K562 (cell line): ENCODE data around the gene SEC22A.

ENCODE experiments used
- EZH2 ChIP-seq: IDR thresholded peaks from 2 replicates; pipeline ENCODE4 v1.6.1; 2012; ENCODE audit warnings: low read depth, mild to moderate bottlenecking, inconsistent platforms, low read length, borderline replicate concordance
- JUNB ChIP-seq: fragments of 450-650 bp; formaldehyde crosslinking; conservative IDR thresholded peaks from 2 replicates; pipeline ENCODE4 v1.4.0; 2020; ENCODE audit warnings: mild to moderate bottlenecking
- KDM1A ChIP-seq, 2 experiments: fragments of 450-650 bp; IDR thresholded peaks; 2 replicates each; pipeline ENCODE4 v1.6.1; 2016; ENCODE audit warnings: mild to moderate bottlenecking in 2 of 2
- POLR2A ChIP-seq: fragments of 450-650 bp; conservative IDR thresholded peaks from 2 replicates; pipeline ENCODE4 v1.6.1; 2016
- SP2 ChIP-seq: IDR thresholded peaks from 2 replicates; pipeline ENCODE4 v1.6.1; 2011; ENCODE audit warnings: mild to moderate bottlenecking, low read depth, low read length, moderate library complexity; ENCODE audit not compliant: poor library complexity, severe bottlenecking; ENCODE audit errors: extremely low read depth
- ZNF830 ChIP-seq: fragments of 250-450 bp; sonication (Bioruptor Pico); IDR thresholded peaks from 2 replicates; pipeline ENCODE4 v1.5.0; 2021; ENCODE audit warnings: mild to moderate bottlenecking
- TF ChIP-seq, protein P1 (sequence below), 3 experiments: IDR thresholded peaks in 2 of 3; conservative IDR thresholded peaks in 1 of 3; 2 replicates each; pipeline ENCODE4 v1.5.1; 2011 to 2012; ENCODE audit warnings: low read length in 3 of 3, mild to moderate bottlenecking in 3 of 3, control low read depth in 2 of 3, improper control_type of control experiment in 1 of 3, inconsistent platforms in 1 of 3, low read depth in 1 of 3, mixed read lengths in 1 of 3, moderate library complexity in 1 of 3; ENCODE audit not compliant: insufficient read depth in 2 of 3

DNA sequence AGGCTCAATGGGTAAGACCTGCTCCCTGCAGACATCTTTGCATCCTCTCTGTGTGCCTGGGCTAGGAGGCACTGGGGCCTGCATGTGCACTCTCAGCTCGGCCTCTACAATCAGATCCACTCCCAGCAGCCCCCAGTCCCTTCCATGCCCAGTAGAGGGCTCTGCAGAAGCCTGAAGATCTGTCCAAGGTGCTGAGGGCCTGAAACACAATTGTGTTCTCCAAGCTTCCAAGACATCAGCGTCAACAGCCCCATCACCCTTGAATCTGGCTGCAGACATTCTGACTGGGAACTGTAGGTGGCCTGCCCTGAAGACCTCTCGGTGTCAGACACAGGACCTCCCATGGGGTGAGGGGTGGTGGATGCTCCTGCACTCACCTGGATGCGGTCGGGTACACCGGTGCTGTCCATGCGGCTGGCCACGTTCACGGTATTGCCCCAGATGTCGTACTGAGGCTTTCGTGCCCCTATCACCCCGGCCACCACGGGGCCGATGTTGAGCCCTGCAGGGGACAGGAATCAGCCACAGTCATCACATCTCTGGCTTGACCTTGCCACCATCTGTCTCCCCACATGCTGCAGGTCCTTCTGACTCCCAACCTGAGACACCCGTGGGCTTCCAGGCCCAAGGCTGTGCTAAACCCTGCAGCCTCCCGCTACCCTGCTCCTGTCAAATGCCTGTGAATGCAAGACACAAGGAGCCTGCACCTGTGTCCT is 84.7 kb downstream of the SEC22A start:
- TF ChIP-seq, protein P1, sequence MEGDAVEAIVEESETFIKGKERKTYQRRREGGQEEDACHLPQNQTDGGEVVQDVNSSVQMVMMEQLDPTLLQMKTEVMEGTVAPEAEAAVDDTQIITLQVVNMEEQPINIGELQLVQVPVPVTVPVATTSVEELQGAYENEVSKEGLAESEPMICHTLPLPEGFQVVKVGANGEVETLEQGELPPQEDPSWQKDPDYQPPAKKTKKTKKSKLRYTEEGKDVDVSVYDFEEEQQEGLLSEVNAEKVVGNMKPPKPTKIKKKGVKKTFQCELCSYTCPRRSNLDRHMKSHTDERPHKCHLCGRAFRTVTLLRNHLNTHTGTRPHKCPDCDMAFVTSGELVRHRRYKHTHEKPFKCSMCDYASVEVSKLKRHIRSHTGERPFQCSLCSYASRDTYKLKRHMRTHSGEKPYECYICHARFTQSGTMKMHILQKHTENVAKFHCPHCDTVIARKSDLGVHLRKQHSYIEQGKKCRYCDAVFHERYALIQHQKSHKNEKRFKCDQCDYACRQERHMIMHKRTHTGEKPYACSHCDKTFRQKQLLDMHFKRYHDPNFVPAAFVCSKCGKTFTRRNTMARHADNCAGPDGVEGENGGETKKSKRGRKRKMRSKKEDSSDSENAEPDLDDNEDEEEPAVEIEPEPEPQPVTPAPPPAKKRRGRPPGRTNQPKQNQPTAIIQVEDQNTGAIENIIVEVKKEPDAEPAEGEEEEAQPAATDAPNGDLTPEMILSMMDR (IDR thresholded peaks at IDR 0.05 in 2 of 3, conservative IDR thresholded peaks at IDR 0.05 in 1 of 3; ENCODE audit: insufficient read depth in 2 of 3, low read depth in 1 of 3, low read length in 3 of 3) = peak; percentile 79 to 82 (median 82)
- TF ChIP-seq JUNB (CRISPR knock-in tag) (no peak), ZNF830 (no peak), POLR2A (no peak), SP2 (no peak), EZH2 (no peak), KDM1A (IDR thresholded peaks at IDR 0.05) (no peak)
